Activated CD4-positive, CD25-positive, alpha-beta regulatory T cell treated with anti-CD3 and anti-CD28 coated beads, Interleukin-2, amount 50 U/mL, for 72 hours (primary cell): ENCODE data around the gene NEDD8.
"Not testable (repeated sequence)": the region's sequence is repeated elsewhere in the genome, so short reads cannot be mapped to it uniquely, and the experiment has no call there.

ENCODE experiments used
- DNase-seq: peaks from one replicate; pipeline ENCODE4 v3.0.0; 2021

The NEDD8 gene

GRCh38 chr14:24246765-24247212 is 14.6 kb upstream of the NEDD8 start:
- DNase-seq = no peak

GRCh38 chr14:24245350-24245749 is 13.2 kb upstream of the NEDD8 start:
- DNase-seq = not testable (repeated sequence)

GRCh38 chr14:24243336-24243836 is 11.2 kb upstream of the NEDD8 start:
- DNase-seq = no peak

- peak; percentile 94 for DNase-seq
These were observed 9.8 kb upstream of the NEDD8 start for GRCh38 chr14:24241829-24242443.

- DNase-seq = no peak
These were observed 8.1 kb upstream of the NEDD8 start for GRCh38 chr14:24240110-24240918.

- no peak for DNase-seq
These were observed 6.4 kb upstream of the NEDD8 start for GRCh38 chr14:24238527-24239037.

- DNase-seq = no peak
These were observed 6.0 kb upstream of the NEDD8 start for GRCh38 chr14:24238123-24238522.

- no peak for DNase-seq
These were observed 5.3 kb upstream of the NEDD8 start for GRCh38 chr14:24237463-24237955.

GRCh38 chr14:24236689-24237462 is 4.7 kb upstream of the NEDD8 start:
- DNase-seq = no peak

- no peak for DNase-seq
These were observed 3.9 kb upstream of the NEDD8 start for GRCh38 chr14:24235804-24236688.

GRCh38 chr14:24234095-24235005 is 2.2 kb upstream of the NEDD8 start:
- no peak for DNase-seq

- no peak for DNase-seq
These were observed 1.3 kb upstream of the NEDD8 start for GRCh38 chr14:24233538-24233866.

GRCh38 chr14:24232645-24233537 is 724 bp upstream of the NEDD8 start, which contains the start of gene GMPR2:
Gene GMPR2, plus strand, starts transcription at chr14:24232929. Its CDS starts 325 bp downstream, at chr14:24233254.
- DNase-seq = no peak

GRCh38 chr14:24231263-24232120 is 675 bp downstream of the NEDD8 start:
- no peak for DNase-seq

- DNase-seq = no peak
These were observed 3.3 kb downstream of the NEDD8 start for GRCh38 chr14:24228902-24229301.

GRCh38 chr14:24226473-24226872 is 5.7 kb downstream of the NEDD8 start:
- DNase-seq = no peak

GRCh38 chr14:24224618-24225071 is 7.5 kb downstream of the NEDD8 start:
- DNase-seq = no peak

GRCh38 chr14:24222987-24223386 is 9.2 kb downstream of the NEDD8 start:
- DNase-seq = not testable (repeated sequence)

- DNase-seq = no peak
These were observed 12.6 kb downstream of the NEDD8 start for GRCh38 chr14:24219521-24219920.
